Stimulated activated CD8-positive, alpha-beta memory T cell treated with anti-CD3 and anti-CD28 coated beads, Interleukin-15, amount 100 ng/mL, for 1 hour (primary cell): Measurements from ENCODE around the gene EEF1AKMT4.

Source experiments
- DNase-seq: peaks from one replicate; pipeline ENCODE4 v3.0.0-alpha.2; 2020; ENCODE audit warnings: low read depth

EEF1AKMT4 gene

GRCh38 chr3:184249412-184250166 is at the start of gene EEF1AKMT4:
TSS of gene EEF1AKMT4 (plus strand) at chr3:184249672. CDS start at chr3:184249695, 23 bp downstream.
- DNase-seq = peak; percentile 87

- DNase-seq = no peak
These were observed 48.6 kb upstream of the EEF1AKMT4 start for GRCh38 chr3:184200825-184201224.

GRCh38 chr3:184203526-184203925 is 45.9 kb upstream of the EEF1AKMT4 start:
- no peak for DNase-seq

GRCh38 chr3:184209146-184209923 is 40.1 kb upstream of the EEF1AKMT4 start:
- no peak for DNase-seq

GRCh38 chr3:184211297-184211696 is 38.2 kb upstream of the EEF1AKMT4 start:
- DNase-seq = no peak

- DNase-seq = no peak
These were observed 37.8 kb upstream of the EEF1AKMT4 start for GRCh38 chr3:184211718-184212117.

GRCh38 chr3:184218814-184219213 is 30.7 kb upstream of the EEF1AKMT4 start:
- DNase-seq = no peak

- DNase-seq = no peak
These were observed 27.0 kb upstream of the EEF1AKMT4 start for GRCh38 chr3:184222521-184222920.

GRCh38 chr3:184223946-184224345 is 25.5 kb upstream of the EEF1AKMT4 start:
- DNase-seq = no peak

GRCh38 chr3:184227481-184227935 is 22.0 kb upstream of the EEF1AKMT4 start:
- no peak for DNase-seq

GRCh38 chr3:184228376-184229137 is 20.9 kb upstream of the EEF1AKMT4 start:
- no peak for DNase-seq

GRCh38 chr3:184229394-184230080 is 19.9 kb upstream of the EEF1AKMT4 start, which contains the start of gene VWA5B2:
TSS of gene VWA5B2 (plus strand) at chr3:184229585. CDS start at chr3:184230529, 944 bp downstream.
- peak; percentile 46 for DNase-seq

- DNase-seq = no peak
These were observed 19.3 kb upstream of the EEF1AKMT4 start for GRCh38 chr3:184230081-184230602.

GRCh38 chr3:184230603-184231528 is 18.6 kb upstream of the EEF1AKMT4 start:
- DNase-seq = no peak

- no peak for DNase-seq
These were observed 17.8 kb upstream of the EEF1AKMT4 start for GRCh38 chr3:184231671-184232070.

GRCh38 chr3:184233127-184233843 is 16.2 kb upstream of the EEF1AKMT4 start:
- DNase-seq = no peak

GRCh38 chr3:184234224-184234623 is 15.2 kb upstream of the EEF1AKMT4 start:
- no peak for DNase-seq

GRCh38 chr3:184234671-184235380 is 14.6 kb upstream of the EEF1AKMT4 start:
- no peak for DNase-seq
